ENCODE results near the gene RINT1. TPM values are rescaled to one million over a fixed set of nuclear protein-coding genes. Genes with fewer than 3 reads are reported as not detected.
"Not testable (repeated sequence)": the region's sequence is repeated elsewhere in the genome, so short reads cannot be mapped to it uniquely, and the experiment has no call there.

RINT1 gene
- total RNA-seq, 1 donor from 2014 or later: 13.3 TPM

DNA sequence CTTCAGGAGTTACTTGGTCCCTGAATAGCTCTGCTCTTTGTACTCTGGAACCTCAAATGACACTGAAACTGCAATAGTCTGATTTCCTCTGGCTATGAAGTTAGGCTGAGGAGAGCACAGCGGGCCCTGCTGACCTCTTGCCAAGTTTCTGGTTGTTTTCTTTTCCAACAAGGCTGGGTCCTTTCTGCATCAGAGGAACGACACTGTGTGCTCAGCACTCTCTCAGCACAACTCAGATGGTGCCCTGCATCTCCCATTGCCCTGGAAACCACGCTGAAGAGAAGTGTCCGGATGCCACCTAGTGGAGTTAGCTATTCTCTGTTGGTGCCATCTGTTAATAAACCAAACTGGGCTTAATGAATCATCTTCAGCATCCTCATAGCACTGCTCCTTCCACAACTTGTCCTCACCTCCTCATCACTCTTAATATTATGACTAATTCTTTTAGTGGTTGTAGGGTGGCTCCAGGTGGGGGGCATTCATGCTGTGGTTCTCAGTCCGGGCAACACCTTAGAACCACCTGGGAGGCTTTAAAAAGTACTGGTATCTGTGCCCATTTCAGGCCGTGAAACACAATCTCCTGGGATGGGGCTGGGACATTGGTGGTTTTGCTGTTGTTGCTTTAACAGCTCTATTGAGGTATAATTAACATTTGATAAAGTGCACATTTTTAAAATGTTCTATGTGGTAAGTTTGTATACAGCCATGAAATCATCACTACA, 57.5 kb downstream of the RINT1 start:
- intact Hi-C loops (cut with DNase I): no loop called here
- ATAC-seq: peak; percentile 81
- DNase-seq (ENCODE audit: missing footprints): no peak

GRCh38 chr7:105590793-105591192, 58.8 kb downstream of the RINT1 start:
- intact Hi-C loops (cut with DNase I): no loop called here
- ATAC-seq (no peak), DNase-seq (ENCODE audit: missing footprints) (no peak)

GRCh38 chr7:105591522-105591921, 59.5 kb downstream of the RINT1 start:
- intact Hi-C loops (cut with DNase I): no loop called here
- DNase-seq (ENCODE audit: missing footprints) (no peak), ATAC-seq (no peak)

DNA sequence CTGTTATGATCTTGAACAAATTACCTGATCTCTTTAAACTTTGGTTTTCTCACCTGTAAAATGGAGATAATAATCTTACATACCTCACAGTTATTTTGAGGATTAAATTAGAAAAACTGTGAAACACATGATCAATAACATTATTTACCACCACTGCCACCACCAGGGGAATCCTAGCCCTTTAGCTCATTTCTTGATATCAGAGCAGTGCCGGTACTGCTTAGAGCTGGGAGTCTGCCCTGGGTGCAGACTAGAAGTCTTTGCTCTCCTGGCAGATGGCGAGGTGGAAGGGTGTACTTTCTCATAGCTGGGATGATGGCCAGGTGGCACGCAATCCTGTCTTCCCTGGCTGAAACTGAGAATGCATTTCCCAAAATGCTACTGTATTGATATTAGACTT, 62.0 kb downstream of the RINT1 start:
- peak; percentile 37 for ATAC-seq
- DNase-seq (ENCODE audit: missing footprints): no peak
- intact Hi-C loops (cut with DNase I): no loop called here

GRCh38 chr7:105596866-105597265, 64.9 kb downstream of the RINT1 start:
- ATAC-seq (no peak), DNase-seq (ENCODE audit: missing footprints) (no peak)
- intact Hi-C loops (cut with DNase I): no loop called here

GRCh38 chr7:105599080-105599479, 67.1 kb downstream of the RINT1 start:
- DNase-seq (ENCODE audit: missing footprints); ATAC-seq; intact Hi-C loops (cut with DNase I): not testable (repeated sequence)

DNA sequence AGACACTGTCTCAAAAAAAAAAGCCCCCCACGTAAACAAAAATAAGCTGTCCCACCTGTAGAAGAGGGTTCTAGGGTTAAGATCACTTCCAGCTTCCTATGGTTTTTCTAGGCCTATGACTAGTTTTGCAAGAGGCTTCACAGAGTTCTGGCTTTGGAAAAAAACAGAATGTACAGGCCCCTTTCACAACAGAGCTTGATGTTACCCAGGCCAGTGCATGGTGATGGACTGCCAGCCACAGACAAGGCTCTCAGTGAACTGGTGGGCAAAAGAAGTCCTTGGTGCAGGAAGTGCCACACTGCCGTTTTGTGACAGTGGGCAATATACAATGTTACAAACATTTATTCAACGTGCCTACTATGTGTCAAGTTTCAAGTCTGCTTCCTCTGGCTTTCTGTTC, 67.5 kb downstream of the RINT1 start:
- DNase-seq (ENCODE audit: missing footprints) (no peak), ATAC-seq (no peak)
- intact Hi-C loops (cut with DNase I): no loop called here

- ATAC-seq: no peak
- intact Hi-C loops (cut with DNase I): no loop called here
- DNase-seq (ENCODE audit: missing footprints): no peak
These were observed 68.9 kb downstream of the RINT1 start for GRCh38 chr7:105600720-105601550.

GRCh38 chr7:105602325-105603305, 70.6 kb downstream of the RINT1 start:
- intact Hi-C loops (cut with DNase I): no loop called here
- ATAC-seq (no peak), DNase-seq (ENCODE audit: missing footprints) (no peak)

GRCh38 chr7:105610165-105610930, 78.3 kb downstream of the RINT1 start:
- ATAC-seq (no peak), DNase-seq (ENCODE audit: missing footprints) (no peak)
- intact Hi-C loops (cut with DNase I): no loop called here

- no peak for DNase-seq (ENCODE audit: missing footprints)
- no peak for ATAC-seq
- intact Hi-C loops (cut with DNase I): no loop called here
These were observed 80.1 kb downstream of the RINT1 start for GRCh38 chr7:105611856-105612775.

- ATAC-seq: no peak
- DNase-seq (ENCODE audit: missing footprints): no peak
- intact Hi-C loops (cut with DNase I): no loop called here
These were observed 80.8 kb downstream of the RINT1 start for GRCh38 chr7:105612806-105613205.

GRCh38 chr7:105613611-105614330, 81.8 kb downstream of the RINT1 start:
- intact Hi-C loops (cut with DNase I): no loop called here
- DNase-seq (ENCODE audit: missing footprints) (no peak), ATAC-seq (no peak)

- ATAC-seq (no peak), DNase-seq (ENCODE audit: missing footprints) (no peak)
- intact Hi-C loops (cut with DNase I): no loop called here
These were observed 82.4 kb downstream of the RINT1 start for GRCh38 chr7:105614341-105614840.

All from Right ventricle myocardium inferior (tissue), 1 donor.